ENCODE data around the gene TCFL5. TPM values are rescaled to one million over a fixed set of nuclear protein-coding genes. Genes with fewer than 3 reads are reported as not detected.

The TCFL5 gene
- total RNA-seq, 1 donor from 2014 or later = 11.0 TPM

- no peak for TF ChIP-seq CTCF (IDR thresholded peaks at IDR 0.05; ENCODE audit: insufficient read depth, low read depth, low read length)
- no peak for TF ChIP-seq EZH2 (IDR thresholded peaks at IDR 0.05; ENCODE audit: insufficient read depth, low read length)
- peak overlapping the region; percentile 70 for H3K9ac ChIP-seq (ENCODE audit: low read length)
- H3K36me3 Mint-ChIP-seq (ENCODE audit: low read depth, unreplicated experiment) = peaks cover 6% of the 10 kb centered on the region
Measured at GRCh38 chr20:62792940-62793756, 68.5 kb downstream of the TCFL5 start.

GRCh38 chr20:62792182-62792939 lies 69.3 kb downstream of the TCFL5 start:
- Mint-ChIP-seq H3K27me3 (ENCODE audit: low read depth, unreplicated experiment) (peaks cover 16% of the 10 kb centered on the region), H3K4me1 (ENCODE audit: low read depth, unreplicated experiment) (peaks cover 21% of the 10 kb centered on the region), H3K36me3 (ENCODE audit: low read depth, unreplicated experiment) (peaks cover 4% of the 10 kb centered on the region), H3K9me3 (ENCODE audit: unreplicated experiment) (no peaks in the 10 kb centered on the region), H3K27ac (ENCODE audit: unreplicated experiment) (peak overlapping the region; percentile 99), H3K4me3 (ENCODE audit: unreplicated experiment) (peak overlapping the region; percentile 80)
- peaks cover 4% of the 10 kb centered on the region for H4K20me1 ChIP-seq (ENCODE audit: insufficient read depth, low read length)
- H3K9ac ChIP-seq (ENCODE audit: low read length) = peak overlapping the region; percentile 7
- H3K27me3 ChIP-seq (ENCODE audit: insufficient read depth, low read length) = peaks cover 9% of the 10 kb centered on the region
- H3K9me3 ChIP-seq (ENCODE audit: insufficient read depth, low read depth, low read length) = no peaks in the 10 kb centered on the region
- TF ChIP-seq CTCF (IDR thresholded peaks at IDR 0.05; ENCODE audit: insufficient read depth, low read depth, low read length) (no peak), EZH2 (IDR thresholded peaks at IDR 0.05; ENCODE audit: insufficient read depth, low read length) (no peak)
- no peak for FAIRE-seq
- peaks cover 5% of the 10 kb centered on the region for H3K79me2 ChIP-seq (ENCODE audit: insufficient read depth, low read length)
- peak overlapping the region; percentile 12 for H2AFZ ChIP-seq (ENCODE audit: low read depth, low read length)
- peak; percentile 63 for DNase-seq (ENCODE audit: low read depth)
- no peak overlapping the region for H3K4me3 ChIP-seq (ENCODE audit: insufficient read depth, low read depth, low read length)
- peaks cover 37% of the 10 kb centered on the region for H3K4me1 ChIP-seq (ENCODE audit: insufficient read depth, low read length)
- no peaks in the 10 kb centered on the region for H3K36me3 ChIP-seq (ENCODE audit: insufficient read depth, low read length)
- no peak overlapping the region for H3K27ac ChIP-seq (ENCODE audit: low read depth, low read length)
- H3K4me2 ChIP-seq (ENCODE audit: low read length) = peak overlapping the region; percentile 63

More at GRCh38 chr20:62792940-62793756, 68.5 kb downstream of the TCFL5 start:
- Mint-ChIP-seq H3K4me3 (ENCODE audit: unreplicated experiment) (peak overlapping the region; percentile 77), H3K9me3 (ENCODE audit: unreplicated experiment) (no peaks in the 10 kb centered on the region), H3K4me1 (ENCODE audit: low read depth, unreplicated experiment) (peaks cover 27% of the 10 kb centered on the region), H3K27ac (ENCODE audit: unreplicated experiment) (peak overlapping the region; percentile 99), H3K27me3 (ENCODE audit: low read depth, unreplicated experiment) (peaks cover 9% of the 10 kb centered on the region)
- Histone ChIP-seq H3K9me3 (ENCODE audit: insufficient read depth, low read depth, low read length) (no peaks in the 10 kb centered on the region), H3K4me3 (ENCODE audit: insufficient read depth, low read depth, low read length) (no peak overlapping the region), H3K4me2 (ENCODE audit: low read length) (peak overlapping the region; percentile 89), H3K27ac (ENCODE audit: low read depth, low read length) (no peak overlapping the region), H3K79me2 (ENCODE audit: insufficient read depth, low read length) (peaks cover 13% of the 10 kb centered on the region), H4K20me1 (ENCODE audit: insufficient read depth, low read length) (peaks cover 12% of the 10 kb centered on the region), H3K27me3 (ENCODE audit: insufficient read depth, low read length) (peaks cover 4% of the 10 kb centered on the region), H2AFZ (ENCODE audit: low read depth, low read length) (no peak overlapping the region), H3K4me1 (ENCODE audit: insufficient read depth, low read length) (peaks cover 42% of the 10 kb centered on the region), H3K36me3 (ENCODE audit: insufficient read depth, low read length) (no peaks in the 10 kb centered on the region)
- FAIRE-seq (no peak), DNase-seq (ENCODE audit: low read depth) (no peak)
